ACC112 (cell line): ENCODE results near the gene SIRT7.

Experiments
- H2AFZ ChIP-seq: fragments of 200-600 bp; sonication (generic); one replicate; pipeline ENCODE4 v1.6.0; 2017; ENCODE audit warnings: antibody characterized with exemption, low read length; ENCODE audit not compliant: unreplicated experiment
- H3K27ac ChIP-seq: fragments of 200-600 bp; sonication (generic); 2 replicates; pipeline ENCODE4 v1.5.1; 2014; ENCODE audit warnings: low read depth, mild to moderate bottlenecking, antibody characterized with exemption, low read length, moderate library complexity
- H3K27me3 ChIP-seq: fragments of 200-600 bp; sonication (generic); 2 replicates; pipeline ENCODE4 v1.6.1; 2014; ENCODE audit warnings: mild to moderate bottlenecking, antibody characterized with exemption, low read length, moderate library complexity, mixed read lengths; ENCODE audit not compliant: insufficient read depth
- H3K36me3 ChIP-seq: fragments of 200-600 bp; sonication (generic); 2 replicates; pipeline ENCODE4 v1.6.1; 2016; ENCODE audit warnings: mild to moderate bottlenecking, antibody characterized with exemption, low read length, moderate library complexity, mixed read lengths; ENCODE audit not compliant: insufficient read depth
- H3K4me1 ChIP-seq: fragments of 200-600 bp; sonication (generic); one replicate; pipeline ENCODE4 v1.6.1; 2016; ENCODE audit warnings: low read length, mixed read lengths; ENCODE audit not compliant: insufficient read depth, unreplicated experiment, control insufficient read depth
- H3K4me3 ChIP-seq: fragments of 200-600 bp; sonication (generic); 2 replicates; pipeline ENCODE4 v1.5.1; 2014; ENCODE audit warnings: mild to moderate bottlenecking, low read depth, low read length
- H3K79me2 ChIP-seq: fragments of 200-600 bp; sonication (generic); one replicate; pipeline ENCODE4 v1.6.0; 2016; ENCODE audit warnings: low read length; ENCODE audit not compliant: control insufficient read depth, unreplicated experiment, insufficient read depth

The SIRT7 gene

DNA sequence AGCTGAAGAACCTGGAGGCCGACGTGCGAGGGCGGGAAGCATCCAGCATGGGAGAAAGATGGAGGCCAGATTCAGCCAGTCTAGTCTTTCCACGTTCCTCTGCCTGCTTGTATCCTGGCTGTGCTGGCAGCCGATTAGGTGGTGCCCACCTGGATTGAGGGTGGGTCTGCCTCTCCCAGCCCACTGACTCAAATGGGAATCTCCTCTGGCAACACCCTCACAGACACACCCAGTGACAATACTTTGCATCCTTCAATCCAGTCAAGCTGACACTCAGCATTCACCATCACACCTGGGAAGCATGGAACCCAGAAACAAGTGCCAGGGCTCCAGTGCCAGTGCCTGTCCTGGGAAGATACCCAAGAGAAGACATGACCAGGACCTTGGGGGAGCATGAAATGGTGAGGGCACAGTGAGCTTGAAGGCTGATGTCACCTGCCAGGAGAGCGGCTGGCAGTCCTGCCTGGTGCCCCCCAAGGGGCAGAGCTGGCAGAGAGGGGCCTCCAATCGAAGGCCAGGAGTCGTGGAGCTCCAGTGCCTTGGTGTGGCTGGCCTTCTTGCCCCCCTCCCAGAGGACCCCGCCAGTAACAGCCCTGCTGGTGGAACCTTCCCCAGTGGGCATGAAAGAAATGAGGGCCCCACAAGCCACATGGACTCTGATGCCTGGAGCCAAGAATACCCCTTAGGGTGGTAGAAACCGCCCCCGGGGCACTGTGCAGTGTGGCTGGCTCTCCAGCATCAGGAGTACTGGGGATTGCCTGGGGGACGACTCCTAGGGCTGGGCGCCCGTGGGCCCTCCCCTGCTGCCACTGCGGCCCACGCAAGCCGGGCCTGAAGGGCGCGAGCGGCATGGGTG, 16.6 kb downstream of the SIRT7 start:
- H3K4me3 ChIP-seq, result peak overlapping the region; percentile 63; the same call in 1 of the 2 replicates
- no peak overlapping the region for H3K27ac ChIP-seq
- H3K4me1 ChIP-seq, result peaks cover 20% of the 10 kb centered on the region
- H3K27me3 ChIP-seq, result no peaks in the 10 kb centered on the region
- H3K79me2 ChIP-seq, result no peaks in the 10 kb centered on the region
- peaks cover 4% of the 10 kb centered on the region; the same call in 1 of the 2 replicates for H3K36me3 ChIP-seq
- no peak overlapping the region for H2AFZ ChIP-seq

DNA sequence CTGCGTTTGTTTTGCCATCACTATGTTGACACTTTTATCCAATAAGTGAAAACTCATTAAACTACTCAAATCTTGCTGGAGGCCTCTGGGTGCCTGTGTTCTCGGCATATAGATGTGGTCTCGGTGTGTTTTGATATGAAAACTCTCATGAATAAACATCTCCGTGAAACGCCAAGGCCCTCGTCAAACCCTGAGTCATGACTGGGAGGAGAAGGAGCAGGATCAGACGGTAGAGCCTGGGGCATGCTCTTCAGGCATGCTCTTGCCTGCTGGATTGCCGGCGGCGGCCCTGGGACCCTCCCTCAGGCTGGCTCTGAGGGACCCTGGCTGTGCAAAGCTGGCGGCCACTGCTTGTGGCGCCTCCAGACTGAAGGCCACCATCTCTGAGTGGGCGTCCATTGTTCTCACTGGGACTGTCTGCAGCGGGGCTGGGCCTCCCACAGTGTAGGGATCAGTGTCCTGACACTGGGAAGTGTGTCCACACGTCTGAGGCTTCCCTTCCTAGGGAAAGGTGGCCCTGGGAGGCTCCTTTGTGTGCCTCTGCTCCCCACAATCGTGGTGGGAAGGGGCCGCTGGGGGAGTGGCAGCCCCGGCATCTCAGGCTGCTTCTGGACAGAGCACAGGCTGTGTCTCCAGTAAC, 17.7 kb downstream of the SIRT7 start:
- Histone ChIP-seq H3K36me3 (peaks cover 7% of the 10 kb centered on the region; the same call in 1 of the 2 replicates), H3K27me3 (no peaks in the 10 kb centered on the region), H3K79me2 (no peaks in the 10 kb centered on the region), H3K27ac (no peak overlapping the region), H2AFZ (no peak overlapping the region), H3K4me1 (peaks cover 20% of the 10 kb centered on the region), H3K4me3 (no peak overlapping the region)

DNA sequence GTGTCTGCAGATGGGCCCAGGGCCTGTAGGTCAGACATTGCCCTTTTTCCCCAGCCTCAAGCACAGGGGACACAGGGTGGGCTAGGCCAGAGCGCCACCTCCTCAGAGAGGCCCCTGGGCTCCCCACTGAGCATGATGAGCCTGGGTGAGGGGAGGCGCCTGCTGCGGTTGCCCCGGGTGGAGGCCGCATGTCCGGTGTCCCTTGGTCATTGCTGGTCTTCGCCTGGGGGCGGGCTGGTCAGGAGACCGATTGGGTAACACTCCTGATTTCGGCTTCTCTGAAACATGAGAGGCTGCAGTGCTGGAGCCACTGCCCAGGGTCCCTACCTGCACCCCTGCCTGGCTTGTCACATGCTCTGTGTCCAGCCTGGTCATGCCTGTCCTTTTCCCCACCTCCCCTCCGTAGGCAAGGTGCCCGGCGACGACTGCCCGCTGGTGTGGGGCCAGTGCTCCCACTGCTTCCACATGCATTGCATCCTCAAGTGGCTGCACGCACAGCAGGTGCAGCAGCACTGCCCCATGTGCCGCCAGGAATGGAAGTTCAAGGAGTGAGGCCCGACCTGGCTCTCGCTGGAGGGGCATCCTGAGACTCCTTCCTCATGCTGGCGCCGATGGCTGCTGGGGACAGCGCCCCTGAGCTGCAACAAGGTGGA, 18.3 kb downstream of the SIRT7 start:
- Histone ChIP-seq H3K36me3 (peaks cover 10% of the 10 kb centered on the region; the same call in 1 of the 2 replicates), H2AFZ (no peak overlapping the region), H3K27me3 (no peaks in the 10 kb centered on the region), H3K79me2 (no peaks in the 10 kb centered on the region), H3K27ac (peak overlapping the region; percentile 91), H3K4me1 (peaks cover 20% of the 10 kb centered on the region), H3K4me3 (no peak overlapping the region)

DNA sequence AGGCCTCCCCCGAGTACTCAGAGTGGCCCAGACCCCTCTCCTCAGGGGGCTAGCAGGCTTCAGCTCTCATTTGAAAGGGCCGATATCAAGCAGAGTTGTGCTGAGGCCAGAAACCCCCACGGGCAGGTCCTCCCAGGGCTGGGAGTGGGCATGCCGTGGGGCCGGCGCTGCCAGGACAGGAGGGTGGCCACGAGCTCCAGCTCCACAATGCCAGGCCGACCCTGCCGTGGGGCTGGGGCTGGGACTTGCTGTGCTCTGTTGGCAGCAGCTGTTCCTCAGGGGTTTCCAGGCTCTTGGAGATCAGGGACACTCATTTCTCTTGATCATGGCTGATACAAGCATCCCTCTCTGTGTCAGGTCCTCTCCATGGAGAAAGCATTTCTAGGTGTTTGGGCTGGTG, 19.1 kb downstream of the SIRT7 start:
- no peak overlapping the region for H2AFZ ChIP-seq
- peaks cover 4% of the 10 kb centered on the region for H3K79me2 ChIP-seq
- H3K4me3 ChIP-seq, result peak overlapping the region; percentile 34; the same call in 1 of the 2 replicates
- H3K27ac ChIP-seq, result peak overlapping the region; percentile 91
- H3K36me3 ChIP-seq, result peaks cover 13% of the 10 kb centered on the region; the same call in 1 of the 2 replicates
- H3K4me1 ChIP-seq, result peaks cover 20% of the 10 kb centered on the region
- H3K27me3 ChIP-seq, result no peaks in the 10 kb centered on the region

DNA sequence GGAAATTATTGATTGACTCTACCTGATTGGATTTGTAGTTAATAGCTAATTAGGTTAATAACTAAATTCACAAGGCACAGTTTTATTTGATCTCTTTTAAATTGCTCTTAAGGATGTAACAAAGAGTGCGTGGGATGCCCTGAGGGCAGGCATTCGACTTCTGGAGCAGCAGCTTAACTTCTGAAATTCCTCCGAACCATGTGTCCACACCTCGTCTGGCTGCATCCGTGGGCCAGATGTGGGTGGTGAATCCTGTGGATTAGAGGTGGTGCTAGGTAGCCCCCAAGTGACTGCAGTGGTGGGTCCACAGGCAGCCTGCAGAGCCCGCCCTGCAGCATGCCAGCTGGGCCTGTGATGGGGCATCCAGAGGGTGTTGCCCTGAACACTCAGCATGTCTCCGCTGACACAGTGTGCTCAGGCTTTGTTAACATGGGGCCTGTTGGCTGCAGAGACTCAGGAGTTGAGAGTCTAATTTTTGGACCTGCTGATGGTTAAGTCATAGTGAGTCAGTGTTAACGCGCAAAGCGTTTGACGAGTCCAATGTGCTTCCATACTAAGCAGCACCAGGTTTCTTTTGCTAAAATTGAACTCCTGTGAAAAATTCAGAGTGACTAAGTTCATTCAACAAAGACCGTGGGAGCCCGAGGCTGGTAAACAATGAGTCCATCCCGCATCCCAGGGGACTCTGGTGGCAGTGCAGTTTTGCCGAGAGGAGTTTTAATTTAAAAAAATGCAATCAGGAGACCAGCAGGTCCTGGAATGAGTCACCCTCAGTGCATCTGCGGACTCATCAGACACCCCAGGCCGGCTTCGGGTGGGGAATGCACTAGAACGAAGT, 19.7 kb downstream of the SIRT7 start:
- Histone ChIP-seq H3K4me3 (peak overlapping the region; percentile 34; the same call in 1 of the 2 replicates), H3K79me2 (peaks cover 4% of the 10 kb centered on the region), H2AFZ (no peak overlapping the region), H3K36me3 (peaks cover 13% of the 10 kb centered on the region; the same call in 1 of the 2 replicates), H3K27ac (peak overlapping the region; percentile 91), H3K4me1 (peaks cover 20% of the 10 kb centered on the region), H3K27me3 (no peaks in the 10 kb centered on the region)

DNA sequence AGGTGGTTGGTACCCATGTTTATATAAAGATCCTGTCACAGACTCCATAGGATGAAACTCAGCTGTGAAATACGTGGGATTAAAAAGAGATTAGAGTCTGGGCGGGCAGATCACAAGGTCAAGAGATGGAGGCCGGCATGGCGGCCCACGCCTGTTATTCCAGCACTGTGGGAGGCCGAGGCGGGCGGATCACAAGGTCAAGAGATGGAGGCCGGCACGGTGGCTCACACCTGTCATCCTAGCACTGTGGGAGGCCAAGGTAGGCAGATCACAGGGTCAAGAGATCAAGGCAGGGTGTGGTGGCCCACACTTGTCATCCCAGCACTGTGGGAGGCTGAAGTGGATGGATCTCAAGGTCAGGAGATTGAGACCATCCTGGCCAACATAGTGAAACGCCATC, 22.6 kb downstream of the SIRT7 start:
- H3K79me2 ChIP-seq, result peaks cover 22% of the 10 kb centered on the region
- H3K36me3 ChIP-seq, result peaks cover 9% of the 10 kb centered on the region; the same call in 1 of the 2 replicates
- H2AFZ ChIP-seq, result no peak overlapping the region
- no peak overlapping the region for H3K4me3 ChIP-seq
- H3K4me1 ChIP-seq, result peaks cover 26% of the 10 kb centered on the region
- H3K27ac ChIP-seq, result no peak overlapping the region
- H3K27me3 ChIP-seq, result no peaks in the 10 kb centered on the region

DNA sequence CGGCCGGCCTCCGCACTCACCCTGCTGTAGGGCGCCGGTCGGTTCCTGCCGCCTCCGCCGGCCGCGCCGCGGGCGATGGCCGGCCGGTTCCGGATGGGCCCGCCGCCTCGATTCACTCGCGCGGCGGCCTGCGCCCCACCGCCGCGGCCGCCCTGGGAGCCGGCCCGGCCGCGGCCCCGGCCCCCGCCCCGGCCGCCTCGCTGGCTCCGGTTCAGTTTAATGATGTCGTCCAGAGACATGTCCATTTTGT, 26.7 kb downstream of the SIRT7 start:
- H2AFZ ChIP-seq, result no peak overlapping the region
- H3K4me1 ChIP-seq, result peaks cover 18% of the 10 kb centered on the region
- no peaks in the 10 kb centered on the region for H3K27me3 ChIP-seq
- peaks cover 31% of the 10 kb centered on the region; the same call in 1 of the 2 replicates for H3K36me3 ChIP-seq
- peak overlapping the region; percentile 78 for H3K27ac ChIP-seq
- H3K79me2 ChIP-seq, result peaks cover 52% of the 10 kb centered on the region
- peak overlapping the region; percentile 99 for H3K4me3 ChIP-seq

DNA sequence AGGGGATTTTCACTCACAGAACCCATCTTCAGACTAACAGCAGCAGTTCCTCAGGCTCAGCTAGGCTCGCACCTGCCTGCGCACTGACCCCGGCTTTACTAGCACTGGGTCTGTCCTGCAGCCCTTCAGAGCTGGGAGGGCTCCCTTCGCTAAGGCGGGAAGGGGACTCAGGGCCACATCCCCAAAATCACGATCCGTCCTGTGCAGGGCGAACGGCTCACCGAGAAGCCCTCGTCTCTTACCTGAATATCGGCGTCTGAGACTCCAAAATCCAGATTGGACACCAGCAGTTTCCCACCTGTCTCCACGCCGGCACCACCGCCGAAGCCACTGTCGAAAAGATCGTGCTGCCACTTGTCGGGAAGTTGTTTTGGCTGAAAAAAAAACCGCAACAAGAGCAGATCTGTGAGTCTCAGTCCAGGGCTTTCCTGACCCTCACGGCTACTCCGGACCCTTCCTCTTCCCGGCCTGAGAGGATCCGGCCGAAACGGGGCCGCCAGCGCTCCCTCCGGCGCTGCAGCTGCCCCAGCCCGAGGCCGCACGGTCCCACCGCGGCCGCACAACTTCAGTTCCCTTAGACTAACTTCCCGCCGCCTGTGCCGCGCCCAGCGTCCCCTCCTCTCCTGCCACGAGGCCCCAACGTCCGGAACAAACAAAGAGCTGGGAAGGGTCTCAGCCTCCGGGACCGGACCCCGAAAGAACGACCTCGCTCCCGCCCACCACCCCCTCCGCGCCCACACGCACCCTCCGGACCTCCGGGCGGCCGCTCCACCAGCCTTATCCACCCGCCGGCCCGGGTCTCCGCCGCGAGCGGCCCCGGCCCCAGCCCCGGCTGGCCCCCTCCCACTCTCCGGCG, 27.3 kb downstream of the SIRT7 start:
- Histone ChIP-seq H3K27ac (peak overlapping the region; percentile 78), H3K4me3 (peak overlapping the region; percentile 99), H2AFZ (peak overlapping the region; percentile 32), H3K27me3 (no peaks in the 10 kb centered on the region), H3K36me3 (peaks cover 31% of the 10 kb centered on the region; the same call in 1 of the 2 replicates), H3K4me1 (peaks cover 22% of the 10 kb centered on the region), H3K79me2 (peaks cover 54% of the 10 kb centered on the region)

DNA sequence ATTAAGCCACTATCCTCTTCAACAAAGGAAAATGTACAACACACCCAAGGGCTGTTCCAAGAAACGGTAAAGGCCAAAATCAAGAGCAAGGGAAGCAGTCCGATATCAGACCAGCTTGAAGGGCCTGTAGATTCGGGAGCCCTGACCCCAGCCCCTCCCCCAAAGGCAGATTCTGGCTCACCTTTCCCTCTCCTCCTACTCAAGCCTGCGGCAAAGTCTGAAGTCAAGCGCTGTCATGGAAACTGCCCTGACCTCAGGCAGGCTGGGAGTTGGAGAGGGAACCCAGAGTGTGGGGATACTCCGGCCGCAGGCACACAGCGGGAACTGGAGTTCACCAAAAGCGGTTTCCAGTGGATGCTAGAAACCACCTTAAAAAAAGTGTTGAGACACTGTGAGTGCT, 28.4 kb downstream of the SIRT7 start:
- Histone ChIP-seq H3K27me3 (no peaks in the 10 kb centered on the region), H3K79me2 (peaks cover 58% of the 10 kb centered on the region), H3K4me3 (peak overlapping the region; percentile 99), H3K36me3 (peaks cover 25% of the 10 kb centered on the region; the same call in 1 of the 2 replicates), H3K27ac (peak overlapping the region; percentile 78; the same call in 1 of the 2 replicates), H3K4me1 (peaks cover 29% of the 10 kb centered on the region), H2AFZ (no peak overlapping the region)
